Measurements from ENCODE around the gene KRTAP21-2. TPM values are rescaled to one million over a fixed set of nuclear protein-coding genes. Genes with fewer than 3 reads are reported as not detected.

The KRTAP21-2 gene
- total RNA-seq, 1 experiment from 2014 or later = not detected

DNA sequence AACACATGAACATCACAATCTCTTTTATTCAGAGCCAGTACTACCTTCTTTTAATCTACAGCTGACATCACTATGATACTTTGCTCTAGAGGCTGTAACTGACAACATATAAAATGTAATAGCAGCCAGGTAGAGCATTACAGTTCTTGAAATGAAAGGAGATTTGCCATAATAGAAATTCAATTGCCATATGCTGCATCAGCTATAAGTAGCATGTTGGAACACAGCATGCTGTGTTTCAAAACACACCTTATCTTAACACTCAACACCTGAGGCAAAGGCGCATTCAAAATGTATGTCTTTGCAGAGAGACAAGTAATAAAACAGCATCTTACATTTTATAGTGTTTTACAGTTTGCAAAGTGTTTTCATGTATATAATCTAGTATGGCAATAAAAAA, 32.2 kb upstream of the KRTAP21-2 start:
- Histone ChIP-seq H3K4me2 (ENCODE audit: low read length) (no peak overlapping the region), H3K36me3 (ENCODE audit: control insufficient read depth in 1 of 2, insufficient read depth in 2 of 2, low read length in 2 of 2) (no peaks in the 10 kb centered on the region), H3K27me3 (ENCODE audit: insufficient read depth, low read length) (no peaks in the 10 kb centered on the region), H3K79me2 (ENCODE audit: insufficient read depth, low read length) (no peaks in the 10 kb centered on the region), H3K9ac (ENCODE audit: low read length) (no peak overlapping the region), H4K20me1 (ENCODE audit: insufficient read depth) (no peaks in the 10 kb centered on the region), H3K27ac (ENCODE audit: low read depth, low read length) (no peak overlapping the region), H3K9me3 (ENCODE audit: control insufficient read depth in 1 of 2, insufficient read depth in 1 of 2, low read depth in 1 of 2, low read length in 2 of 2) (peaks cover 4 to 14% of the 10 kb centered on the region in 2 experiments; a peak in 3 of 4 replicates), H2AFZ (ENCODE audit: low read depth, low read length, poor library complexity, severe bottlenecking) (no peak overlapping the region), H3K9me2 (ENCODE audit: insufficient read depth) (no peaks in the 10 kb centered on the region), H3K4me1 (ENCODE audit: control insufficient read depth in 1 of 2, insufficient read depth in 2 of 2, low read length in 2 of 2) (no peaks in the 10 kb centered on the region), H3K4me3 (replicated peaks in 1 of 2; ENCODE audit: low read depth in 1 of 2, low read length in 2 of 2) (no peak overlapping the region)
- RAD21 ChIA-PET (ENCODE audit: low non-redundant PET in 1 of 2, low total read pairs in 2 of 2, uncharacterized antibody in 2 of 2, unreplicated experiment in 2 of 2) = no interaction called here
- no peak for ATAC-seq
- no TSS peak for BruUV-seq (replicated peaks)
- no peak for DNase-seq (ENCODE audit: low read depth, low spot score)
- TF ChIP-seq CBX3 (IDR thresholded peaks at IDR 0.05; ENCODE audit: low read depth) (no peak), ELF1 (IDR thresholded peaks at IDR 0.05; ENCODE audit: borderline replicate concordance, low read depth) (no peak), JUND (IDR thresholded peaks at IDR 0.05) (no peak), EZH2phosphoT487 (IDR thresholded peaks at IDR 0.05; ENCODE audit: borderline replicate concordance) (no peak), SIN3A (IDR thresholded peaks at IDR 0.05; ENCODE audit: low read depth) (no peak), FOSL1 (IDR thresholded peaks at IDR 0.05; ENCODE audit: low read depth) (no peak), POLR2A (IDR thresholded peaks at IDR 0.05; ENCODE audit: borderline replicate concordance, extremely low read depth, insufficient read depth, insufficient read length) (no peak), SRF (IDR thresholded peaks at IDR 0.05; ENCODE audit: low read depth) (no peak), ZNF274 (IDR thresholded peaks at IDR 0.05; ENCODE audit: low read depth, low read length) (no peak), POLR2AphosphoS5 (IDR thresholded peaks at IDR 0.05; ENCODE audit: low read depth, low read length) (no peak), CEBPB (IDR thresholded peaks at IDR 0.05; ENCODE audit: low read depth) (no peak), YY1 (IDR thresholded peaks at IDR 0.05; ENCODE audit: extremely low read depth, insufficient replicate concordance, low read depth, low read length) (no peak)
- TF ChIP-seq, protein P1, sequence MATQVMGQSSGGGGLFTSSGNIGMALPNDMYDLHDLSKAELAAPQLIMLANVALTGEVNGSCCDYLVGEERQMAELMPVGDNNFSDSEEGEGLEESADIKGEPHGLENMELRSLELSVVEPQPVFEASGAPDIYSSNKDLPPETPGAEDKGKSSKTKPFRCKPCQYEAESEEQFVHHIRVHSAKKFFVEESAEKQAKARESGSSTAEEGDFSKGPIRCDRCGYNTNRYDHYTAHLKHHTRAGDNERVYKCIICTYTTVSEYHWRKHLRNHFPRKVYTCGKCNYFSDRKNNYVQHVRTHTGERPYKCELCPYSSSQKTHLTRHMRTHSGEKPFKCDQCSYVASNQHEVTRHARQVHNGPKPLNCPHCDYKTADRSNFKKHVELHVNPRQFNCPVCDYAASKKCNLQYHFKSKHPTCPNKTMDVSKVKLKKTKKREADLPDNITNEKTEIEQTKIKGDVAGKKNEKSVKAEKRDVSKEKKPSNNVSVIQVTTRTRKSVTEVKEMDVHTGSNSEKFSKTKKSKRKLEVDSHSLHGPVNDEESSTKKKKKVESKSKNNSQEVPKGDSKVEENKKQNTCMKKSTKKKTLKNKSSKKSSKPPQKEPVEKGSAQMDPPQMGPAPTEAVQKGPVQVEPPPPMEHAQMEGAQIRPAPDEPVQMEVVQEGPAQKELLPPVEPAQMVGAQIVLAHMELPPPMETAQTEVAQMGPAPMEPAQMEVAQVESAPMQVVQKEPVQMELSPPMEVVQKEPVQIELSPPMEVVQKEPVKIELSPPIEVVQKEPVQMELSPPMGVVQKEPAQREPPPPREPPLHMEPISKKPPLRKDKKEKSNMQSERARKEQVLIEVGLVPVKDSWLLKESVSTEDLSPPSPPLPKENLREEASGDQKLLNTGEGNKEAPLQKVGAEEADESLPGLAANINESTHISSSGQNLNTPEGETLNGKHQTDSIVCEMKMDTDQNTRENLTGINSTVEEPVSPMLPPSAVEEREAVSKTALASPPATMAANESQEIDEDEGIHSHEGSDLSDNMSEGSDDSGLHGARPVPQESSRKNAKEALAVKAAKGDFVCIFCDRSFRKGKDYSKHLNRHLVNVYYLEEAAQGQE (IDR thresholded peaks at IDR 0.05; ENCODE audit: low read depth) = no peak
- TF ChIP-seq, protein P2, sequence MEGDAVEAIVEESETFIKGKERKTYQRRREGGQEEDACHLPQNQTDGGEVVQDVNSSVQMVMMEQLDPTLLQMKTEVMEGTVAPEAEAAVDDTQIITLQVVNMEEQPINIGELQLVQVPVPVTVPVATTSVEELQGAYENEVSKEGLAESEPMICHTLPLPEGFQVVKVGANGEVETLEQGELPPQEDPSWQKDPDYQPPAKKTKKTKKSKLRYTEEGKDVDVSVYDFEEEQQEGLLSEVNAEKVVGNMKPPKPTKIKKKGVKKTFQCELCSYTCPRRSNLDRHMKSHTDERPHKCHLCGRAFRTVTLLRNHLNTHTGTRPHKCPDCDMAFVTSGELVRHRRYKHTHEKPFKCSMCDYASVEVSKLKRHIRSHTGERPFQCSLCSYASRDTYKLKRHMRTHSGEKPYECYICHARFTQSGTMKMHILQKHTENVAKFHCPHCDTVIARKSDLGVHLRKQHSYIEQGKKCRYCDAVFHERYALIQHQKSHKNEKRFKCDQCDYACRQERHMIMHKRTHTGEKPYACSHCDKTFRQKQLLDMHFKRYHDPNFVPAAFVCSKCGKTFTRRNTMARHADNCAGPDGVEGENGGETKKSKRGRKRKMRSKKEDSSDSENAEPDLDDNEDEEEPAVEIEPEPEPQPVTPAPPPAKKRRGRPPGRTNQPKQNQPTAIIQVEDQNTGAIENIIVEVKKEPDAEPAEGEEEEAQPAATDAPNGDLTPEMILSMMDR (IDR thresholded peaks at IDR 0.05 in 2 of 3, conservative IDR thresholded peaks at IDR 0.05 in 1 of 3; ENCODE audit: borderline replicate concordance in 1 of 3, insufficient read depth in 1 of 3, low read depth in 2 of 3, low read length in 2 of 3) = no peak
- TF ChIP-seq, protein P3, sequence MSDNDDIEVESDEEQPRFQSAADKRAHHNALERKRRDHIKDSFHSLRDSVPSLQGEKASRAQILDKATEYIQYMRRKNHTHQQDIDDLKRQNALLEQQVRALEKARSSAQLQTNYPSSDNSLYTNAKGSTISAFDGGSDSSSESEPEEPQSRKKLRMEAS (IDR thresholded peaks at IDR 0.05) = no peak
- intact Hi-C loops (cut with micrococcal nuclease) = no loop called here
- POLR2A ChIA-PET = no interaction called here
- CTCF ChIA-PET = no interaction called here

Measured in HCT116 (cell line).